Erythroblast (primary cell): Measurements from ENCODE around the gene APBB2.

Experiments
- GATA1 ChIP-seq: IDR thresholded peaks from 2 replicates; pipeline ENCODE4 v1.6.1; 2011; ENCODE audit warnings: low read depth, mild to moderate bottlenecking, control low read depth, low read length, moderate library complexity
- POLR2A ChIP-seq: IDR thresholded peaks from 2 replicates; pipeline ENCODE4 v1.6.1; 2011; ENCODE audit warnings: mild to moderate bottlenecking, low read length

DNA sequence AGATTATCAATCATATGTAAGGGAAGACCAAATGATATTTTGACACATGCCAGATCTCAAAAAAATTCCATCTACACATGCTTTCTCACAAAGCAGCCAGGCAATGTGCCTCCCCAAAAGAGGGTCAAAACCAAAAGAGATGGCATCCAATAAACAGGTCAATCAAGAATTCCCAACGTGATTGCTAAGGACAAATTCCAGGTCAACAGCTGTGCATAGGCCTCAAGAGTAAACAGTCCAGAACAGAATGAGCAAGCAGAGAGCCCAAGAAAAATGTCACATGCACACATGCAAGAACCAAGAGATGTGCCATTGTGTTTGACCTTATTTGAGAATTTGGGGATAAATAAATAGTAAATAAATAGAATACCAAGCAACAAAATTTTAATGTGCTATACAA is 136.7 kb downstream of the APBB2 start:
- no peak for TF ChIP-seq POLR2A
- TF ChIP-seq GATA1 = no peak
